CD4-positive, alpha-beta T cell treated with Interleukin-6 at 100 ng/mL for 8 hours (primary cell): Measurements from ENCODE around the gene TAOK1.
"Not testable (repeated sequence)": the region's sequence is repeated elsewhere in the genome, so short reads cannot be mapped to it uniquely, and the experiment has no call there.

Experiments
- DNase-seq: peaks from one replicate; pipeline ENCODE4 v3.0.0-alpha.2; 2020; ENCODE audit warnings: mixed read lengths, low spot score

Gene TAOK1

GRCh38 chr17:29546830-29547229 is 156.7 kb downstream of the TAOK1 start:
- no peak for DNase-seq

GRCh38 chr17:29549177-29549923 is 159.2 kb downstream of the TAOK1 start:
- no peak for DNase-seq

DNA sequence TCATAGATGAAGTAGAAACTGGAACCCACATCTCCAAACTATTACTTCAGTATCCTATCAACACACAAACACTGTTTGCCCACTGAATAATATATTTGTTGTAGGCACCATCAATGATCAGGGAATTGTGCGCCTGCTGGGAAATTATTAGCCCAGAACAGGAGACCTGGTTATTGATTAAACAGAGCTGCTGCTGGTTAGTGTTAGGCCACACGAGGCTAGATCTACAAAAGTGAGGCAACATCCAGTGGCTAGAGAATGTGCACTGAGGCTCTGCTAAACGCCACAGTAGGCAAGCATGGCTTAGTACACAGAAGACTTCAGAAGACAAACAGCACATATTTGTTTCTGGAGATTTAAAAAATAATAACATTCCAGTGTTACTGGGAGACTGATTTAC is 165.7 kb downstream of the TAOK1 start:
- no peak for DNase-seq

GRCh38 chr17:29557085-29557738 is 167.0 kb downstream of the TAOK1 start:
- DNase-seq = no peak

- DNase-seq = no peak
These were observed 167.6 kb downstream of the TAOK1 start for GRCh38 chr17:29557739-29558116.

DNA sequence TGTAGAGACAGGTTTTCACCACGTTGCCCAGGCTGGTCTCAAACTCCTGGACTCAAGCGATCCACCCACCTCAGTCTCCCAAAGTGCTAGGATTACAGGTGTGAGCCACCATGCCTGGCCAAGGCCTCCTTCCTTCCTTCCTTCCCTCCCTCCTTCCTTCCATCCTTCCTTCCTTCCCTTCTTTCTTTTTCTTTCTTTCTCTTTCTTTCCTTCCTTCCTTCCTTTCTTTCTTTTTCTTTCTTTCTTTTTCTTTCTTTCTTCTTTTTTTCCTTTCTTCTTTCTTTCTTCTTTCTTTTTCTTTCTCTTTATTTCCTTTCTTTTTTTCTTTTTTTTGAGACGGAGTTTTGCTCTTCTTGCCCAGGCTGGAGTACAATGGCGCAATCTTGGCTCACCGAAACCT is 168.0 kb downstream of the TAOK1 start:
- DNase-seq = not testable (repeated sequence)

- DNase-seq = no peak
These were observed 169.5 kb downstream of the TAOK1 start for GRCh38 chr17:29559640-29560039.

- no peak for DNase-seq
These were observed 170.2 kb downstream of the TAOK1 start for GRCh38 chr17:29560316-29560715.

DNA sequence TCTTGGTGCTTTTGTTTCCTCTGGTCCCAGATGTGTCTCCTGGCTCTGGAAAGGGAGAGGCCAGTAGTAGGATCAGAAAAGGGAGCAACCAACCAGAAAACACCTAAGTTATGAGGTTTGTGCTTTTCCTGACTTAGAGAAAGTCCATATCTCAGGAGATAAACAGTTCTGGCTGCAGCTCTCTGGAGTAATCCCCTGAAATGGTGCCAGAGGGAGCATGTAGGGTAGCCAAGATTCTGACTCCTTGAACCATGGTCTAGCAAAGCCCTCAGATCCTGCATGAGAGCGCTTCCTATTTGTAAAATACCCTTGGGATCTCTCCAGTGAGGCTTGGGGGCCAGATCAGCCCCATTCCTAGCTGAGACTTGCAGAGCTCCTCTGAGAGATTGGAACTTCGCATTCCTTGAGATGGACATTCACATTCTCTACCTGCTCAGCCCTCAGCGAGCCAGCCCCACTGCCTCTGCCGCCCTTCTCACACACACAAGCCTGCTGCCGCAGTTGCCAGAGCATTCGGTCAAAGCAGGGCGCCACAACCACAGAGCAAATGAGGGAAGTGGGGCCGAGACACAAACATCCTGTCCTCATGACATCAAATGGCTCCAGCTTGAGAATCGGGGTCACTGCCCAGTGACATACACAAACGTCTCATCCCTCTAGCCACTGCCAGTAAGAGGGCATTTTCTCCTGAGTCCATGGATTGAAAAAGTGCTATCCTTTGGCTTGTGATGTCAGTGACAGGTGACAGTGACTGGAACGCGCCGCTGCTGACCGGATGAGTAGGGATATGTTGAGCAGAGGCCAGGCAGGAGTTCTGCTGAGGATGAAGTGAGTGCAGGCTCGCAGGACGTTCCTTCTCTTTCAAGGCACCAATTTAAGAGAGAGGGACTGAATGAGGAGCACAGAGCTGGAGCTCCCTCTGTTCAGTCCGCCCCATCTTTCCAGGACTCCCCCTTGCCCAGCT is 171.7 kb downstream of the TAOK1 start:
- no peak for DNase-seq

GRCh38 chr17:29562615-29563014 is 172.5 kb downstream of the TAOK1 start:
- DNase-seq = no peak

DNA sequence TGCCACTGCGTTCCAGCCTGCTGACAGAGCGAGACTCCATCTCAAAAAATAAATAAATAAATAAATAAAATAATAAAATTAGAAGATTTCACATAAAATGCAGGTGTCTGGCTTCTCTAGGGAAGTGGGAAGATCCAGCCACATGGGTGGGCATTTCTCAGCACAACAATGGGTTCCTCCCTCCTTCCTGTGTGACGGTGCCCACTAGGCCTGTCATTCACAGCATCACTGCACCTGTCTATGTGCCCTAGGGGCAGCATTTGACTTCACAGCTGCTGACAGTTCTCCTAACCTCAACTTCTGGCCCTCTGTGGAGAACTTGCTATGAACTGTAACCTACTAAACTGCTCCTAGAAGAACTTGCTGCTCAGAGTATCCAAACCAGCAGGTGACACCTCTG is 173.7 kb downstream of the TAOK1 start:
- DNase-seq = no peak

GRCh38 chr17:29565643-29566472 is 175.7 kb downstream of the TAOK1 start:
- peak; percentile 52 for DNase-seq

DNA sequence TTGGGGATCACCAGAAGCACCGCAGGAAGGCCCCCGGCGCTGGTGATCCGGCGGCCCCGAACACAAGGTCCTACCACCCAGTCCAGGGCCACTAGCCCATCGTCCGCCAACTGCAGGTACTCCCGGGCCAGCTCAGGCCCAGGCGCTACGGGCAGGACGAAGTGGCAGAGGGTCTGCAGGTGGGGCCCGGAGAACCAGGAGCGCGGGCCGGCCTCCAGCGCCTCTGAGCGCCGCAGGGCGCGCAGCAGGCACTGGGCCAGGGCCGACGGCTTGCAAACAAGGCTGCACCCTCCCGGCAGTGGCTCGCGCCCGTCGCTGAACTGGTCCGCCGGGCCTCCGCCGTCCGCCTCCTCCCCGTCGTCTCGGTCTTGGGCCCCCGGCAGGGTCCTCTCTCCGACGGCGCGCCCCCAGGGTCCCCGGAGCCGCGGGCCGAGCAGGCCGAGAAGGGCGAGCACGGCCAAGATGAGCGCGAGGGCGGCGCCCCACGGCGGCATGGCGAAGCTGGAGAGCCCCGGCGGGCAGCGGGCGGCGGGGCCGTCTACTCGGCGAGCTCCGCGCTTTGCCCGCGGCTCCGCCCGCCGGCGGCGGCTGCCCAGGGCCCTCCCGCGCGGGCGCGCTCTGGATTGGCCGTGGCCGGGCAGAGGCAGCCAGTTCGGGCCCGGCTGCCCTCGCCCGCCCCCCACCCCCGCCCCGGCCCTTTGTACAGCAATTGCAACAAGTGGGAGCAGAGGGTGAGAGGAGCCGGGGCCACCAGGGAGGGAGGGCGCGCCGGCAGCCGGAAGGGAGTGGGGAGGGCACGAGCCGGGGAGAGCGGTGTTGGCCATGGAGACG is 176.5 kb downstream of the TAOK1 start, which contains the start of gene ABHD15:
ABHD15 (minus strand) TSS at position 565 of the 831 bp plus-strand sequence; CDS start at position 494, 71 bp downstream.
- DNase-seq = peak; percentile 37

GRCh38 chr17:29567304-29567553 is 177.1 kb downstream of the TAOK1 start:
- DNase-seq = no peak

GRCh38 chr17:29567554-29568330 is 177.6 kb downstream of the TAOK1 start:
- peak; percentile 71 for DNase-seq

DNA sequence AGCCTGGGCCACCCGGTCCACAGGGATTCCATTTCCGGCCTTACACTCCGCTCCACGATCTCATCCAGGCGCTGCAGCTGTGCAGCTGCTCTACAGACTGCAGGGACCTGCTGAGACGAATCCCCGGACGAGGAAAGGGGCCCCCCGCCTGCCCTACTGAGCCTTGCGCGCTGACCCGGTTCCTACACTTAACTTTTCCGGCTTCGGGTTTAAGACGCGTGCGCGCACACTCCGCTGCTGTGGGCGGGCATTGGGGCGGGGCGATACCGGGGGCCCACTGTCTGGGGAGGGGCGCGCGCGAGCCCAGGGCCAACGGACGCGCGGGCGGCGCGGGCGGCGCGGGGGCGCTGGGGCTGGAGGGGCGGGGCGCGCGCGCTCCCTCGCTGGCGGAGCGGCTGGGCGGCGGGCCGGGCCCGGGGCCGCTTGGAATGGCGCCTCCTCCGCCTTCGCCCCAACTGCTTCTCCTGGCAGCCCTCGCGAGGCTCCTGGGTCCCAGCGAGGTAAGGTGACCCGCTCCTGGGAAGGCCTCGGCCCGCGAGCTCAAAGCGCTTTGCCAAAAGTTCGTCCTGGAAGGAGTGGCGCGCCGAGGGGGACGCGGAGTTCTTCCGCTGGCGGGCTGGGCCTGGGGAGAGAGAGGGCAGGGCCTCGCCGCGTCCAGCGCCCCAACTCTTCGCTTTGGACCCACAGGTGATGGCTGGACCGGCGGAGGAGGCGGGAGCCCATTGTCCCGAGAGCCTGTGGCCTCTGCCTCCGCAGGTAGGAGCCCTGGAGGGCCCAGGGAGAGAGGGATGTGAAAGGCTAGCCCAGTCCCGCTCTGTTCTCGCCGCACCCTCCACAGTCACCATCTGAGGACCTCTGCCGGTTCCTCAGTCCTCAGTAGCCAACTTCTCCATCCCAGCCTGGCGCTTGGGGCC is 178.4 kb downstream of the TAOK1 start, which contains the start of gene TP53I13:
TP53I13 (plus strand) TSS at position 371 of the 914 bp plus-strand sequence; CDS start at position 429, 58 bp downstream.
- DNase-seq = peak; percentile 91

GRCh38 chr17:29569245-29569950 is 179.2 kb downstream of the TAOK1 start:
- no peak for DNase-seq

DNA sequence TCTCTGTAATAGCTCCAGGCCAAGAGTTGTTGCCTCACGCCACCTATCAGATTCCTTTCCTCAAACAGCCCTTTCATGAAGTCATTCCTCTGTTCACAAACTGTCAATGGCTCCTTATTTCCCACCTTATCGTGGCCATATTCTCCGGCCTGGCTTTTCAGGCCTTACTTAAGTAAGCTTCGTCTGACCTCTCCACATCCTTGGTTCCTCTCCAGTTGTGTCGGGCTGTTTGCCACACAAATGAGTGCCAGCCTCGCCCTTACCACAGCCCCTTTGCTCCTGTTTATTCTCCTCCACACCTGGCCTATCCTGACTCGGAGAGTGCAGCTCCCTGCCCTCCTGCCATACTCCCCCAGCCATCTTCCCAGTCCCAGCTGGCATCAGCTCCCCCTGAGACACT is 180.4 kb downstream of the TAOK1 start:
- no peak for DNase-seq
